VCaP (cell line): Measurements from ENCODE around the gene IL11RA.

Source experiments
- H3K27ac ChIP-seq: fragments of 450-650 bp; 2 replicates; pipeline ENCODE4 v1.5.1; 2017
- CTCF ChIP-seq: fragments of 450-650 bp; conservative IDR thresholded peaks from 2 replicates; pipeline ENCODE4 v1.5.1; 2017; ENCODE audit warnings: mild to moderate bottlenecking, moderate library complexity

IL11RA gene

DNA sequence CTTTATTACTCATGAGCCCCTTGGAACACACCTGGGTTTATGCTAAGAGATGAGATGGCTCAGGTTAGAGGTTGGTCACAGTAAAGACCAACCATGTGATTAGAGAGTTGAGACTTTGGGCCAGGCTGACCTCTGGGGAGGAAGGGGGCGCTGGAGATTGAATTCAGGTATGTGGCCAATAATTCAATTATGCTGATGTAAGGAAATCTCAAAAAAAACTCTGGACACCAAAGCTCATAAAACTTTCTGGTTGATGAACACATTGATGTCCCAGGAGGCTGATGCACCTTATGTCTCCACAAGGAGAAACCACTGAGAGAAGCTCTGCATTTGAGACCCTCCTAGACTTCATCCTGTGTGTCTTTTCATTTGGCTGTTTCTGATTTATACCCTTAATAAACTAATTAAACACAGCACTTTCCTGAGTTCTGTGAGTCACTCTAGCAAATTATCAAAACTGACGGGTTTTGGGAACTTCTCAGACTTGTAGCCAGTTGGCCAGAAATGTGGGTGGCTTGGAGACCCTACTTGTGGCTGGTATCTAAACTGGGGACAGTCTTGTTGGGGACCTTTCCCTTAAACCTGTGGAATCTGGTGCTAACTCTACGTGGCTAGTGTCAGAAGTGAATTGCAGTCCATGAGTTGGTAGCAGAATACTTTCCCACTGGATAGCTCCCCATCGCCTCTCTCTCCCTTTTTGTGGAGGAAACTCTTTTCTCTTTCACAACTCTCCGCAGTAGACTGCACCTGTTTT, 18.0 kb downstream of the IL11RA start:
- TF ChIP-seq CTCF: no peak
- no peak overlapping the region for H3K27ac ChIP-seq

DNA sequence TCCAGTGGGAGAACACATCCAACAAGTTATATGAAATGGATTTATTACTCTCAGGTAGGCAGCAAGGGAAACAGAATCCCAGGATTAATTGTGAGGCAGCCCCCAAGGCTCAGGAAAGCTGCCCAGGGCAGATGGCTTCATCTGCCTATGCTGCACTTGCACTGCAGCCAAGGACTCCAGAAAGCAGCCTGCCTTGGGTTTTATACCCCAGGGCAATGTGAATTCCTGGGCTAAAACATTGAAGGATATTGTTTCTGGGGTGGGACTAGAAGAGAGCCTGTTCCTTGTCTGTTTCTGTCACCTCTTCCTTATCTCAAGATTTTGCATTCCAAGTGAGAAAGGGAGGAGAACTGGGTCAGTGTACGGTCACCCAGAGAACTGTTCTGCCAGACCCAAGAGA, 19.3 kb downstream of the IL11RA start:
- TF ChIP-seq CTCF: no peak
- no peak overlapping the region for H3K27ac ChIP-seq

DNA sequence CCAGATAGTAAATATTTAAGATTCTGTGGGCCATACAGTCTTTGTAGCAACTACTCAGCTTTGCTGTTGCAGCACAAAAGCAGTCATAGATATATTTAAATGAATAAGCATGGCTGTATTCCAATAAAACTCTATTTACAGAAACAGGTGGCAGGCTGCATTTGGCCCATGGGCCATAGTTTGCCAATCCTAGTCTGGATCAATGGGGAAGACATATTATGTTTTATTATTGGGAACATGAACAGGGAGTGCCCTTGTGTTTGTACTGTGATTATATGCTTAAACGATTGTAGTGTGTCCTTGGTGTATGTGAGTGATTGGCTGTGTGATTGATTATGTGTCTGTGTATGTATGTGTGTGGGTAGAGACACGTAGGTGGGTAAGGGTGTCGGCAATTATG, 22.5 kb downstream of the IL11RA start:
- H3K27ac ChIP-seq: peak overlapping the region; percentile 51
- TF ChIP-seq CTCF: no peak

GRCh38 chr9:34675048-34675714, 23.2 kb downstream of the IL11RA start:
- TF ChIP-seq CTCF: peak; percentile 73
- H3K27ac ChIP-seq: peak overlapping the region; percentile 51

DNA sequence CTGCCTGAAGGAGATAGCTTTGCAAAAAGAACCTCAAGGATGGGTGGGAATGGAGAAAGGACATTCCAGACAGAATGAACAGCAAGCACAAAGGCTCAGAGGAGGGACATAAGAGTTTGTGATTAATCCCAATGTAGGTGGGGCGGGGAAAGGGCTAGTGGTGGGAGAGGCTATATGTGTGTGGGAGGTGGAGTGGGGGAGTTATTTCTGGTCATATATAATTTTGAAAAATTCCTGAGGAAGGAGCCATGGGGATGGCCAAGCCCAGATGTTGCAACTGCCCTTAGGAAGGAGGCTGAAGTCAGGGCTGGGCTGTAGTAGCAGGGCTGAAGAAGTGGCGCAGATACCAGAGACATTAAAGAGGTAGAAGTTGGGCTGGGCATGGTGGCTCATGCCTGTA, 23.9 kb downstream of the IL11RA start:
- no peak overlapping the region for H3K27ac ChIP-seq
- no peak for TF ChIP-seq CTCF

- no peak overlapping the region for H3K27ac ChIP-seq
- TF ChIP-seq CTCF: no peak
Observed at GRCh38 chr9:34684145-34684544, 32.2 kb downstream of the IL11RA start.

GRCh38 chr9:34684816-34685215, 32.8 kb downstream of the IL11RA start:
- no peak for TF ChIP-seq CTCF
- H3K27ac ChIP-seq: no peak overlapping the region
